NCI-H1092 treated with DMSO at 0.1 percent for 48 hours (cell line): ENCODE measurements around the gene MAB21L3.

Experiments used
- DNase-seq: peaks from one replicate; lab custom pipeline; 2025; lab: John Stamatoyannopoulos, UW

Gene MAB21L3

DNA sequence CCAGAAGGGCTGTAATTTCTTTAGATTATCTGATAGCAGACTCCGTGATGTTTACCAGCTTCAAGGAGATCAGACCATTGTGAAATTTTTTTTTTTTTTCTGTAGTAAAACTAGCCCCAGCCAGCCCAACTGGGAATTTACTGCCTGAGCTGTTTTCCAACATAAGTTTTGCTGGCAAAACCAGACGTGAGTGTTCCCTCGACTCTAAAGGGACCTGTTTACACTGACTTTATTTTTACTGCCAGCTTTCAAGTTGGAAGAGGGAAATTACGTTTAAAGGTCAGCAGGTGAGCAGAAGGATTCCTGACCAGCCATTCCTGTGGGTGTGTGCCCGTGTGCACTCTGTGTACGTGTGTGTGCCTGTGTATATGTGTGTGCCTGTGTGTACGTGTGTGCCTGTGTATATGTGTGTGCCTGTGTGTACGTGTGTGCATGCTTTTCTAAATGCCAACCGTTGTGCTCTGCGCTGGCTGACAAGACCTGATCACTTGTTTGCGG, 374 bp downstream of the MAB21L3 start:
- no peak for DNase-seq

DNA sequence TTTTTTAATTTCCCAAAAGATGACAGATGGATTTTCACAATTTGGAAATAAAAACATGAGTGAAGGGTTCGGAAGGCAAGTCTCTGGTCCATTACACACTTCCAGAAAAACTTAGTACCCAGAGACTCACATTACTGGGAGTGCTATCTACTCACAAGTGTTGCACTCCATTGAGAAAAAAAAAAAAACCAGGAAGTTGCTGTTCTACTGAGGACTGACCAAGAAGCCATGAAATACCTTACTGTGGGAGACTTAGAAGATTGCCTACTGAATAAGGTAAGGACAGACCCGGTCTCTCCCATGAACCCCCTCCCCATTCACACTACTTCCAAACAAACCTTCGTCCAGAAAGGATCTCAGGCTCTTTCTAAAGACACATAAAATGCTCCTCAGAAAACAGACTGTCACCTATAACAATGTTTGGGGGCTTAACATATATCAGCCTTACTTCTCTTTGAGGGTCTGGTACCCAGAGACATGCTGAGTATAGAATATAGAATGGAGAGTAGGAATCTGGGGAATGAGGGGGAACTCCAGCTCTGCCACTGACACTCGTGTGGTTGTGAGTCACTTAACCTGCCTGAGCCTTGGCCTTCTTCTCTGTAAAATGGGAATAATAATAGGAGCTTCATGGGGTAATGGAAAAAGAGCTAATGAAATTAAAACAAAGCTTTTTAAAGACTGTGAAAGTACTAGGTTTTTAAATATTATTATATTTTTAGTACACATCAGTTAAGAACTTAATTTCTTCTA, 1.4 kb downstream of the MAB21L3 start:
- no peak for DNase-seq

DNA sequence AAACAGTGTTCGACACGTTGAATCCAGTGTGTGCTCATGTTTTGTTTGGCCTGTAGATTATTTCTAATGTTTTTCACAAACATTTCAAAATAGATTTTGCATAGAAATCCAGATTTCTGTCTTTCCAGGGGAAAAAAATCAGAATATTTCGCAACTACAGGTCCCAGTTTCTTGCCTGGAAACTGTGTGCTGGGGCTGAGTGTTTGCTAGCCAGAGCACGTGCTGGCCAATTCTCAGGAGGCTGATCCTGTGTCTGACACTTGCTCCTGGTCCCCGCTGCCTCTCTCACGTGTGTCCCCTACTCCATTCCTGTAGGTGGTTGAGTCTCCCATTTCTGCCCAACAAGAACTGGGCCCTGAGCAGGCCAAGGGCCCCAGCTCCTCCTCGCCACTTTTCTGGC, 2.4 kb downstream of the MAB21L3 start:
- DNase-seq, result no peak

DNA sequence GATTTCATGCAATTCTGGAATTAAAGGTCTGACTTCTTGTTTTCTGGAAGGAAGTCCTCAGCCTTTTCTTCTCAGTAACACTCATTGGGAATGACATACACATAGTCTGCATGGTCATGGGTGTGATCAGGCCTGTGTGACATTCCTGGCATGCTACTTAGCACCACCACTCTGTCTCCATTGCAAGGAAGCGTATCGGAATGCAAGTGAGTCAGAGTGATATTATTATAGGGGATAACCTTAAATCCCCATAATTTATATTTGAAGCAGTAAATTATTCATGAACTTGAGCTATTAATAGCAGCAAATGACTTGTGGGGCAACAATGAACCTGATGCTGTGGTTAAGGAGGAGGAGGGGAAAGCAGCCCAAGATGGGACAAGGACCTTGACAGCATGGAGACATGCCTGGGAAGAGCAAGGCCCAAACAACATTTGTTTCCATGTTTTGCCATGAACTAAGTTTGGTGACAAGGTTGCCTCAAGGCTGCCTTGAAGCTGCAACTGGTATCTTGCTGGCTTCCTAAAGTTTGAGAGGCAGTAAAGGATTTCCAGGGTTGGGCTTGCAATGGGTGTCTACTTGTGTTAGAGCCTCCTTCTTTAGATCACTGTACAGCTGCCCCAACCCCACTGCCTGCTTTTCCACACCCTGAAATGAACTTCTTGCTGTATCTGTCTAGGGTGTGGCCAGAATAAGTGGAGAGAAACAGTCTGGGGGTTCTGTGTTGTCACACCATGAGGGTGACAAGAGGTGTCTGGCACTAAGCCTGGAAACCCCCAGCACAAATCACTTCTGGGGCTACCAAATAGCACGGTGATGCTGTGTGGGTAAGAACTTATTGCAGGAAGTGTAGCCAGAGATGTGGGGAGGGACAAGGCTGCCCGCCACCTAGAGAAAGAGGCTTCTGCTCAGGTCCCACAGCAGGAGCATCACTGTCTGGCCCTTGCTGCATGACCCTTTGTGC, 4.6 kb downstream of the MAB21L3 start:
- DNase-seq, result no peak

DNA sequence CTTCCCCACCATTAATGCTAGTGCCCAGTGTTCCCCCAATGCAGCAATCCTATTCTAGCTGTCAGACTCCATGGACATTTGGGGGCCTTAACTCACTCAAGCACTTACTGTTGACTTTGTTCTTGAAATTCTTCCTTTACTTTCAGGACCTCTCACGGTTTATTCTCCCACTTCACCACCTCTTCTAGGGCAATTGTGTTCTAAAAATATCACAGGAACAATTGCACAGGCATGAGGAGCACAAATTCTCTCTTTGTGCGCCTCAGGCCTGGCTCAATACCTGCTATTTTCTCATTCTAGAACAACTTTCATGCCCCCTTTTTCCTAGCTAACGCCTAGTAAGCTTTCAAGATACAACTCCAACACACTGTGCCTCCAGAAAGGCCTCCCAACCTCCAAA, 7.3 kb downstream of the MAB21L3 start:
- no peak for DNase-seq

DNA sequence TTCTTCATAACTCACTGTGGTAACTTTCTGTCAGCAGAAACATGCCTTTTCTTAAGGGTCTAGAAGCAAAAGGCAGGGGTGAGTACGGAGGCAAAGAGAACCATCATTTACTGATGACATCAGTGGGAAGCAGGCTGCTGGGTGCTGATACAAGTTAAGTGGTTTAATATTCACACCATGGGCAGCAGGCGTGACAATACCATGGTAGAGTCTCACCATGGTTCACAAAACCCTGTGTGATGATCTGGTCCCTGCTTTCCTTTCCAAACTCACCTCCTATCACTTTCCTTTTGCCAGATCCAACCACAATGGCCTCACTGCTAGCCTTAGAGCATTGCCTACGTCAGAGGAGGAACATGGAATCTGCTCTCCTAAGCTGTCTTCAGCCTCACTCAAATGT, 8.7 kb downstream of the MAB21L3 start:
- DNase-seq, result no peak

DNA sequence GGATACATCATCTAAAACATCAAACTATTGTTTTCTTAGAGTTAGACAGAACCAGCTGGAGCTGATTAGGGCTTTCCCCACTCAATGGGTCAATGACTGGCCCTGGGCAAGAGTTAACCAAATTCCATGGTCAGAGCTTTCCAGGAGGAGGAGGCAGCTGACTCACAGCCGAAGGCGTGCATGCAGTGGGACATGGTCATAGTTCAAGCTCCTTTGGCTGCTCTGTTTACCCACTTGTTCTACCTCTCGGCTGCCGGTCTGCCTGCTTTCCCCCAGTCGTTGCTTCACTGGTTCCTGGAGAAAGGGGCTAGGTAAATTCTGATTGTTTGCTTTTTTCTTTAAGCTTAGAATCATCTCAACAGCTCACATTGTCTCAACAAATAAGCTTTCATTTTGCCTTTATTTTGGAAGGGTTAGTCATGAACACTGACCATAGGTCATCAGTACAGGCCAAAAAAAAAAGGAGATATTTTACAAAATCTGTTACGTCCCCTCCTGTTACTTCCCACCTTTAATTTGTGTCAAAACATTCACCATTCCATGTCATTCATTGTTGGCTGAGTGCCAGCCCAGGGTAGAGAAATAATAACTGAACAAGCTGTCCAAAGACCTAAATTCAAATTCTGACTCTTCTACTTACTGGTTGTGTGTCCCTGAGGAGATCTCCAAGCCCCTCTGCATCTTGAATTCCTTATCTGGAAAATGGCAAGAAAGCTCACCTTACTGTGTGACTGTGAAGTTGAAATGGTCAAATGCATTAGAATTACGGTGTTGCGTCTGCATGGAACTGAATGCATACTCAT, 12.0 kb downstream of the MAB21L3 start:
- no peak for DNase-seq

DNA sequence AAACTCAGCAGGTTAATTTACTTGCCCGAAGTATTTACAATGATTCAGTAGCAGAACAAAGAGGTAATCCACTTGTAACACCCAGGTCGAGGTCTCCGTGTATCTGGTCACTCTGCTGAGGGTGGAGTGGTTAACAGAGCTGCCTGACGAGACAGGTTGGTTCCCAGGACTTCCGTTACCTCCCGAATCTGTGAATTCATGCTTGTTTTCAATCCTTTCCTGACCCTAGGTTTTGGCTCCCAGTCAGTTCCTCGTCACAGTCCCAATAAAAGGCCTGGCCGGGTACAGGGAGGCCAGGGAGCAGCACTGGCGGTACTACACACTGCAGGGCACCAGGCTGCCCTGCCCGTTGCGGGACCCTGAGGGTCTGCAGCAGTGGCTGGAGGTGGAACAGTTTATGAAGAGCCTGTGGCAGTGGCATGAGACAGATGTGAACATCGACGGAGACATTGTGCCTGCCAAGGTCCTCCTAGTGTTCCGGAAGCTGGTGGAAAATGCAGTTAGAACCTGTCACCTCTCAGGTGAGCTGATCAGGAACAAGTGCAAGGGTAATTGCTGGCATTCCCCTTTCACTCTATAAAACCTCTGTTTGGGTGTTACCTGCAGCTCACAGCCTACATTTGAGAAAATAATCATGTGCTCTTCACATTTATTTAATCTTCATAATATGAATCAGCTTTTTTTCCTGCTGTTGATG, 12.8 kb downstream of the MAB21L3 start:
- DNase-seq, result no peak

DNA sequence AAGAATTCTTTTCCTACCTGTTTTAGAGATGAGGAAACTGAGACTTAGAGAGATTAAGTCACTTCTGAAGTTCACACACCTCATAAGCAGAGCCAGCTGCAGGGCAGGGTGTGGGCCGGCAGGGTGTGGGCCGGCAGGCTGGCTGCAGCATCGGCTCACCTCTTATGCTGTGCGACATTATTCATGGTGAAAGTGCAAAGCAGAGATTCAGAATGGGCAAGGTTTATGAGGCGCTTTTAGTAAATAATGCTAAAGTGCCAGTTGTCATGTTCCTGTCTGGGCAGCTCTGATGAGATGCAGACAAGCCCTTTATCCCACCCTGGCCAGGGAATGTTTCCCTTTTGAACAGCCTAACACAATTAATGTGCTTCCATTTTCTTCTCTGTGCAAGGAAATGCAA, 14.6 kb downstream of the MAB21L3 start:
- no peak for DNase-seq

DNA sequence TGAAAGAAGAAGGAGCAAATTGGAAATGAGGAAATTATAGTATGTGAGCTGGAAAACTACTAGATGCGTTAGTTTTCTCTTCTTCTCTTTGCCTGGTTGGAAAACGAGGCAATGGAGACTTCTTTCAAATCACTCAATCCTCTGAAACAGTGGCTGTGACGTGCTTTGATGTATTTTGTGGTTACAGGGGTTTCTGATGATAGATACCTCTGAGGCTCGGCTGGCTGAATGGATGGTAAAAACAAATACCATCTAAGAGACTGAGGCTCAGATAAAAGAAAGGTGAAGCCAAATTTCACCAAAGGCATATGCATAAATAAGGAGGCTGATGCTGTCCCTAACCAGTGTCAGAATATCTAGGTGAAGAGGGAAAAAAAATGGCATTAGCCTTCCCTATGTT, 15.1 kb downstream of the MAB21L3 start:
- no peak for DNase-seq

DNA sequence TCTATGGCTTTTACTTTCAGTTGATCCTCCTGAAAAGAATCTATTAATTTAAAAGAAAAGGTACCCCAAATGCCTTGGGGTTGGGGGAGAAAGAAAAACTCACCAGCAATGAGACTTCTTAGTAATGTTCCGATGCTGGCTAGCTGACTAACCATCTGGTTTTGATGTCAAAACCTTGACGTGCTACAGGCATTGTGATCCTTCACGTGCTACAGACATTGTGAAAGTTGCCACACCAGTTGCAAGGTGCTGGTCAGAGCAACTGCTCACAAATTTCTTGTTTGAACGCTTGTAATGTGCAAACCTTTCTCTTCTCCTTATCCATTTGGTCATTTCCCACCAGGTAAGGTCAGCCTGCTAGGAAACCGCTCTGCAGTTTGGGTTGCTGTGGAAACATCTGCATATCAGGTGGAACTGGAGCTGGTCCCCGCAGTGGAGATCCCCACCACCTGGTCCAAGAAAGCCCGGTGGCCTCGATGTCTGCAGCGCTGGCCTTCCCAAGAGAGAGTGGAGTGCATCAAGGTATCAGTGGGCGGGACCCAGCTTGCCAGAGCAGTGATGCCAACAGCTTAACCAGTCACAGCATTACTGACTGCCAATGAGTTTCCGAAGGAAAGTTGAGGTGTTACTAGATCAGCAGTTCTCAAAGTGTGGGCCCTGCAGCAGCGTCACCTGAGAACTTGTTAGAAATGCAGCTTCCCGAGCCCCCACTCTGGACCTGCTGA, 16.1 kb downstream of the MAB21L3 start:
- DNase-seq, result no peak

DNA sequence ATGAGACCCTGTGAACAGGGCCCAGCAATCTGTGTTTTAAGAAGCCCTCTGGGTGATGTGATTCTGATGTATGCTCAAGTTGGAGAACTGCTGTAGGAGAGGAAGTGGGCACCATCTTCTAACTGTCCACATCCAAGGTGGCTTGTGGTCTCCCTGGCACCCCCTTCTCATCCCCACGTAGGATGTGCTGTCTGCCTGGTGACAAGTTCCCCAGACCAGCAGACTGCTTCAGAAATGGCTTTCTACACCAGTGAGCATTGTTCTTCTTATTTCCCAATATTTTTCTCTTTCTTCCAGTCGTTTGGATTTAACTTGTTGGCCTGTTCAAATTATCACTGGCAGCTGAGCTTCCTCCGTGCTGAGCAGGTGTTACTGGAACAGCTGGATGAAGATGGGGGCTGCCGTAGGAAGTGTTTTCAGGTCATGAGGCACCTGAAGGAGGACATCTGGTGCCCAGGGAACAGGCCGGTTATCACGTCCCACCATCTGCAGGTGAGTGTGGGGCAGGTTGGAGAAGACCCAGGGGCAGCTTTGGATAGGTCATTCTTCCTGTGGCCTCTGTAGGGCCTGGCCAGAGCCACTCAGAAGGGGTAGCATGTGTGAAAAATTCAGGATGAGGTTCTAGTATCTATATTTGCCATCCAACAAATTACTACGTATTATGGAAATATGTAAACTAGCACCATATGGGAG, 16.8 kb downstream of the MAB21L3 start:
- DNase-seq, result no peak

DNA sequence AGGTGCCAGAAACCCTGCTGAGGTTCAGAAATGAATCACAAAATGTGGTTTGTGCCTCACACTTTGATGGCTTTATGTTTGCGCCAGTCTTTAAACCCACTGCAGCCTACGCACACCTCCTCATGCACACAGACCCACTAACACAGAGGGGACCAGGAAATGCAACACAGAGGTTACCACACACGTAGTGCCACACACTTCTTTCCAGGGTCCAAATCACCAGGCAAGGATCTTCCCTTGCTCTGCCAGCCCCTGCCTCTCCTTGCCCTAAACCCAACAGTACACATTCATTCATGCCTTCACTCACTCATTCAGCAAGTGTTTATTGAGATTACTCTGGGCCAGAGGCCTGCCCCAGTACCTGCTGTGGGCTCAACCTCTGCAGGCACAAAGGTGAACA, 17.5 kb downstream of the MAB21L3 start:
- no peak for DNase-seq

DNA sequence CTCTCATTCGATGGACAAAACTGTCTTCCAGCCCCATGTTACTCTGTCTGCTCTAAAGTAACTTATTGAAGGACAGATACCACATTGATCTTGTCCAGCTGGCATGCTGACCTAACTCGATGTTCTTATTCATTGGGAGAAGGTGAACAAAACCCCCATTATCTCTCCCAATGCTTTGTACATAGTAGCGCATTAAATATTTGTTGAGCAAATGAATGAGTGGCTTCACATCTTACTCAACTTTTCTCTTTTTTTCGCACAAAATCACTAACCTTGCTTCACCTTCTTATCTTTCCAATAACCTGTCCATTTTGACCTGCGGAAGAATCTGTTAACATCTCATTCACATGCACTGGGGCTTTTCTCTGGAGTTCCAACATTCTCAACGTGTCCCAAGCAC, 18.3 kb downstream of the MAB21L3 start:
- DNase-seq, result no peak

DNA sequence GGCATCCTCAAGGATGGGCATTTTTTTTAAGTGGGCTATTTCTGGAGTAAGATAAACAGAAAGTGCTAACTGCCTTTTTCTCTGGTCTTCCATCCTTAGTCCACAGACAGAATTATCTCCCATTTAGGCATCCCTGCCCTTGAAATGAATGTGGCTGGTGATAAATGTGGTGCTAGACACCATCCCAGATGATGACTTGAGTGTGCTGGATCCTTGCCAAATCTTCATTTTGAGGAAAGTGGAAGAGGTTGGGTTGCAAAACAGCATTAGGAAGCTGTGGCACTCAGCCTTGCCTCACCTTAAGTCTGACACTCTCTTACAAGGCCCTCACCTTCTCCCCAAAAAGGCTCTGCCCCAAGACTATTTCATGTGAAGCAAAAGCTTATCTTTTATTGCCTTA, 19.2 kb downstream of the MAB21L3 start:
- no peak for DNase-seq

DNA sequence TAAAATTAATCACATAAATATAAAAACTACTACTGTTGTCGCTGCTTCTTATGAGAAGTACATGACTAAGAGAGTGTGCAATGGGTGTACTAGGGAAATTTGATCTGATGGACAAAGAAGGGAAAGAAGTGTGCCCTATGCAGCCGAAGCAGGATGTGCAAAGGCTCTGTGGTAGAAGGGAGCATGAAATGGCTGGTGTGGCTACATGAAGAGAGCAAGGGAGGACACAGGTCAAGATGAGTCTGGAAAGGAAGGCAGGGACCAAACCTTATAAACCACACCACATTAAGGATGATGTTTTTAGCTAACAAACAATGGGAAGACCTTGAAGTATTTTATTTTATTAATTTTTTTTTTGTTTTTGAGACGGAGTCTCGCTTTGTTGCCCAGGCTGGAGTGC, 20.0 kb downstream of the MAB21L3 start:
- no peak for DNase-seq

DNA sequence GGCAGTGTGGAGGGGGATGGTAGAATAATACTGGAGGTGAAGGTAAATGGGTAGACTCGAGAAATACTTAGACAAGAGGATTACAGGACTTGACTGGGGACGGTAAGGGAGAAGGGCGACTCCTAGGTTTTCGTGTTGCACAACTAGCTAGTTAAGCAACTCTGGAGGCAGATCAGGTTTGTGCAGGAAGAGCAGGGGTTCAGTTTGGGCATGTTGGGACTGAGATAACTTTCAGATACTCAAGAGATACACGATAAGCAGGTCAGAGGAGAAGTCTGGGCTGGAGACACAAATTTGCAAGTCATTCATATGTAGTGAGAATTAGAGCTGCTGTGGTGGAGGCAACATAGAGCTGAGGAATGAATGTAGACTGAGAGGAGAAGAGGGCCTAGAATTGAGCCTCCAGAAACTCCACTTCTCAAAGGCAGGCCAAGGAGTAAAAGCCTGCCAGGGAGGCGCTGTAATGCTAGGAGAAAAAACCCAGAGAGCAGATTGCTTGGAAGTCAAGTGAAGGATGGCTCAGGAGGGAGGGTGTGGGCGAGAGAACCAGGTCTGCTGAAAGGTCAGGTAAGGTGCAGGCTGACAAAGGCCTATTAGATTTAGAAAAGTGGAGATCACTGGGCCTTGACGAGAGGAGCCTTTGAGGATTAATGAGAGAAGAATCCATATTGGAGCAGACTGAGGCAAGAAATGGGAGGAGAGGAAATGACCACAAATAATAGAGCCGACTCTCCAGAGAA, 20.8 kb downstream of the MAB21L3 start:
- no peak for DNase-seq

DNA sequence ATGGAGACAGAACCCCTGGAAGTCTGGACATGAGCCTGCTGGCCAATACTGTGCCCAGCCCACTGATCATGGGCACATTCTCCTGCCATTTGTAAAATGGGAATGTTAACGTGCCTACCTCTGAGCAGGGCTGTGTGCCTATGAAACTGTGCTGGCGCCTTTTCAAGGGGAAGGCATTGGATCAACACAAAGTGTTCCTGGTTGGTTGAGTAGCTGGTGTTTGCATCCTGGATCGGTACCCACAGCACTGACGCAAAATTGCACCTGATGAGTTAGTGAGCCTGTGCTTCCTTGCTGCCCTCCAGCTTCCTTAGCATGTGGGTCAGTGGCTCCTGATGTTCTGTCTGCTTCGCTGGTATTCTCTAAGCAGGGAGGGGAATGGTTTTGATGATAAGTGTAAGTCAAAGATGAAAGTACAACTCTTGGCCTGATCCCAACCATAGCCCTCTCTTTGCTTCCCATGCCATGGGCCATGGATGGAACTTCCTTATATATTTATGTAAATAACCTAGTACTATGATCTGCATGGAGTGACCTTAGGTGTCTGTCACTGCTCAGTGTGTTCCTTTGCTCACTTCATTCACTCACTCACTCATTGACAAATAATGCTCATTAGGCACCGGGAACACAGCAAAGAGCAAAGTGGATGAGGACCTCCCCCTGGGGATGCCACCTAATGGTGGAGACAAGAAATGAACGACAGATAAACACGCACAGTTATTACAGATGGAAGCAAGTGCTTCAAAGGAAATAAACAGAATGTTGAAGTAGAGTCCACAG, 22.7 kb downstream of the MAB21L3 start:
- DNase-seq, result no peak

DNA sequence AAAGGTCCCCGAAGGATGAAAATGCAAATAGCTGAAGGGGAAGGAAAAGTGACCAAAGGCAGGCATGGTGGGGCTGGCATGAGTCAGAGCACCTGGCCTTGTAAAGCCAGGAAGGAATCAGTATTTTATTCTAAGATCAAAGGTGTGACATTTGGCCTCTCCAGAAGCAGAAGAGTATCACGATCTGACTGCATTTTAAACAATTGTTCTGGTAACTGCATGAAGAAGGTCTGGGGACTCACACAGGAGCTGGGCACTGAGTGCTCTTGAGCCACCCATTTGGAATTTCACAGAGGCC, 23.2 kb downstream of the MAB21L3 start:
- no peak for DNase-seq
